GM13977 (cell line): ENCODE data around the gene PRKAG2.
"Not testable (repeated sequence)": the region's sequence is repeated elsewhere in the genome, so short reads cannot be mapped to it uniquely, and the experiment has no call there.

ENCODE experiments used
- DNase-seq: peaks from one replicate; pipeline ENCODE4 v3.0.0; 2012; ENCODE audit warnings: low spot score
- in situ Hi-C: fragments of 300-500 bp; cut with MboI; formaldehyde crosslinking; loops from one replicate; pipeline ENCODE4 v1.12.0; 2022; ENCODE audit warnings: low sequenced_read_pairs, low pct_unique_long_range_greater_than_20kb, mixed read lengths, inconsistent platforms; ENCODE audit not compliant: unreplicated experiment
- TF ChIP-seq, protein P1 (sequence below): IDR thresholded peaks from 2 replicates; pipeline ENCODE4 v1.5.1; 2012; ENCODE audit warnings: mild to moderate bottlenecking, control low read depth; ENCODE audit not compliant: insufficient read depth; ENCODE audit errors: extremely low read depth, missing control alignments

The PRKAG2 gene

DNA sequence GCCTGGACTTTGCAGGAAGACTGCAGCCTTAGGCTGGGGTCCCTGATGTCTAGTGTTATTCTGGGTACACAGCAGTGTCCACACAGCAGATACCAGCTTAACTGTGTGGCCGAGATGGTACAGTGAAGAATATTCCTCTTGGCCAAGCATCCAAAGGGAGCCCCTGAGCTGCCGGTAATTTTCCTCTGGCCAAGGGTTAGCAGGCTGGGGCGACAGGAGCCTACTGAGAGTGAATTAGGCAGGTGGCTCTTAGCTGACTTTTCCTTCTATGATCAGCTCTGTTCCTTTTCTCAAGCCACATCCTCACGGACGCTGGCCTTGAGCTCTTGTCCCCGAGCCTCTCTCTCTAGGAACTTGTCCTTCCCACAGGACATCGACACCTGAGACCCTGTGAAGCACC is 29.8 kb downstream of the PRKAG2 start:
- in situ Hi-C loops: no loop called here
- TF ChIP-seq, protein P1, sequence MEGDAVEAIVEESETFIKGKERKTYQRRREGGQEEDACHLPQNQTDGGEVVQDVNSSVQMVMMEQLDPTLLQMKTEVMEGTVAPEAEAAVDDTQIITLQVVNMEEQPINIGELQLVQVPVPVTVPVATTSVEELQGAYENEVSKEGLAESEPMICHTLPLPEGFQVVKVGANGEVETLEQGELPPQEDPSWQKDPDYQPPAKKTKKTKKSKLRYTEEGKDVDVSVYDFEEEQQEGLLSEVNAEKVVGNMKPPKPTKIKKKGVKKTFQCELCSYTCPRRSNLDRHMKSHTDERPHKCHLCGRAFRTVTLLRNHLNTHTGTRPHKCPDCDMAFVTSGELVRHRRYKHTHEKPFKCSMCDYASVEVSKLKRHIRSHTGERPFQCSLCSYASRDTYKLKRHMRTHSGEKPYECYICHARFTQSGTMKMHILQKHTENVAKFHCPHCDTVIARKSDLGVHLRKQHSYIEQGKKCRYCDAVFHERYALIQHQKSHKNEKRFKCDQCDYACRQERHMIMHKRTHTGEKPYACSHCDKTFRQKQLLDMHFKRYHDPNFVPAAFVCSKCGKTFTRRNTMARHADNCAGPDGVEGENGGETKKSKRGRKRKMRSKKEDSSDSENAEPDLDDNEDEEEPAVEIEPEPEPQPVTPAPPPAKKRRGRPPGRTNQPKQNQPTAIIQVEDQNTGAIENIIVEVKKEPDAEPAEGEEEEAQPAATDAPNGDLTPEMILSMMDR: no peak
- no peak for DNase-seq

DNA sequence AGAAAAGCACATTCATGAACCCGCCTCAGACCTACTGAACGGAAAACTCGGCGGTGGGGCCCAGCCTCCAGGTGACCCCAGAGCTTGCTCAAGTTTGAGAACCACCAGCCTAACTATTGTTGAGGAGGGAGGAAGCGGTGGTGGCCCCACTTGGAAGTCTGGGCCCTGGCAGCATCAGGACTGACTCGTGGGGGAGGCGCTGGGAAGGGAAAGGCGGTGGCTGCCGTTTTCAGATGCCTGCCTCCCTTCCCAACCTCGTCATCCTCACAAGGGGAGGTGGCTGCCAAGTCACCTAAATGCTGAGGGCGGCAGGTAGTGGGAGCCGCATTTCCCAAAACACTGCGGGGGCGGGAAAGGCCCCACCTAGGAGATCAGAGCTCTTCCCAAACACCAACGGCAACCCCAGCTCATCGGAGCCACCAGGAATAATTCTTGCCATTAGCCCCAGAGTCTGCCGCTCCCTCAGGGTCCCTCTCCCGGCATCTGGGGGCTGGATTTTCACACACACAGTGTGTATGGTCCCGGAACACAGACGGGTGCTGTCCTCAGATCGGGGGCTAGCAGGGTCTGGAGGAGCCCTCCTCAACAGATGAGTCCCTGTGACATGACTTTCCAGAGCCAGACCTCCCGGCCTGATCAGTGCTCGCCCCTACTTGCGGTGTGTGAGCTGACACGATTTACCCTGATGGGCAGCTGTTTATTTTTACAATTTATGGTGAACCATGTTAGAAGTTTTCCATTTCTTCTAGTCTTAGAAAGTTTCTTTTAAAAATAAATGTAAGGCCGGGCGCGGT is 31.3 kb downstream of the PRKAG2 start:
- TF ChIP-seq, protein P1: no peak
- in situ Hi-C loops: no loop called here

DNA sequence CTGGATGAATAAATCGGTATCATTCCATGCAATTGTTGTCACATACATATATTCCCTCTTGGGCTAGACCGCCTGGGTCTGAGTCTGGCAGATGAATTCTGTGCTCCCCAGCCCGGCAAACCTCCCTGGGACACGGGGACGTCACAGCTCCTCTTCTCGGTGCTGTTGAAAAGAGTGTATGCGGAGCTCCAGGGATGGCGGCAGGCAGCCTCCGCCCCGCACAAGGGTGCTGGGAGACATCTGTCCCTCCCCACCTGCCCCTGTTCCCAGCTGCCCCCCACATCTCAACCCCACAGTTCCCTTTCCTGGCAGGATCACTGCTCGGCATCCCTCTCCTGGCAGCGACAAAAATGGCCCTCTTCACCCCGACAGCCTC is 32.1 kb downstream of the PRKAG2 start:
- no peak for DNase-seq
- TF ChIP-seq, protein P1: no peak
- in situ Hi-C loops: no loop called here

More for the DNA sequence above, 31.3 kb downstream of the PRKAG2 start:
- no peak for DNase-seq

GRCh38 chr7:151844071-151844824 is 32.7 kb downstream of the PRKAG2 start:
- in situ Hi-C loops: no loop called here
- no peak for DNase-seq
- TF ChIP-seq, protein P1: no peak

GRCh38 chr7:151843181-151843580 is 33.7 kb downstream of the PRKAG2 start:
- no peak for DNase-seq
- TF ChIP-seq, protein P1: no peak
- in situ Hi-C loops: no loop called here

DNA sequence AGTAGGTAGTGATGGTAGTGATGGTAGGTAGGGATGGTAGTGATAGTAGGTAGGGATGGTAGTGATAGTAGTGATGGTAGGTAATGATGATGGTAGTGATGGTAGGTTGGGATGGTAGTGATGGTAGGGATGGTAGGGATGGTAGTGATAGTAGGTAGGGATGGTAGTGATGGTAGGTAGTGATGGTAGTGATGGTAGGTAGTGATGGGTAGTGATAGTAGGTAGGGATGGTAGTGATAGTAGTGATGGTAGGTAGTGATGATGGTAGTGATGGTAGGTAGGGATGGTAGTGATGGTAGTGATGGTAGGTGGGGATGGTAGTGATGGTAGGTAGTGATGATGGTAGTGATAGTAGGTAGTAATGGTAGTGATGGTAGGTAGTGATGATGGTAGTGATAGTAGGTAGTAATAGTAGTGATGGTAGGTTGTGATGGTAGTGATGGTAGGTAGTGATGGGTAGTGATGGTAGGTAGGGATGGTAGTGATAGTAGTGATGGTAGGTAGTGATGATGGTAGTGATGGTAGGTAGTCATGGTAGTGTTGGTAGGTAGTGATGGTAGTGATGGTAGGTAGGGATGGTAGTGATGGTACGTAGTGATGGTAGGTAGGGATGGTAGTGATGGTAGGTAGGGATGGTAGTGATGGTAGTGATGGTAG is 35.4 kb downstream of the PRKAG2 start:
- in situ Hi-C loops, DNase-seq: not testable (repeated sequence)
